H1 (cell line): Measurements from ENCODE around the gene TRIP13. TPM values are rescaled to one million over a fixed set of nuclear protein-coding genes. Genes with fewer than 3 reads are reported as not detected.

ENCODE experiments used
- EP300 ChIP-seq, 2 experiments: IDR thresholded peaks; 1 replicate in 1 of 2; 2 replicates in 1 of 2; pipeline ENCODE4 v1.6.1; 2011 to 2012; ENCODE audit warnings: low read depth in 2 of 2, low read length in 2 of 2, mild to moderate bottlenecking in 2 of 2, borderline replicate concordance in 1 of 2, inconsistent platforms in 1 of 2, moderate library complexity in 1 of 2
- HDAC2 ChIP-seq, 2 experiments: fragments of 300-600 bp in 1 of 2; sonication (generic) in 1 of 2; IDR thresholded peaks; 2 replicates each; pipeline ENCODE4 v1.6.1; 2011 to 2012; ENCODE audit warnings: low read depth in 2 of 2, low read length in 2 of 2, mild to moderate bottlenecking in 2 of 2, moderate library complexity in 2 of 2, borderline replicate concordance in 1 of 2, inconsistent platforms in 1 of 2
- KDM1A ChIP-seq: fragments of 200-600, 300-600 bp; sonication (generic); IDR thresholded peaks from 2 replicates; pipeline ENCODE4 v1.7.1; 2016; ENCODE audit warnings: mild to moderate bottlenecking, low read length, borderline replicate concordance
- SAP30 ChIP-seq: fragments of 300-600 bp; sonication (generic); IDR thresholded peaks from 2 replicates; pipeline ENCODE4 v1.7.1; 2012; ENCODE audit warnings: low read length, moderate library complexity, mild to moderate bottlenecking, inconsistent platforms; ENCODE audit not compliant: insufficient read depth, insufficient replicate concordance
- SP2 ChIP-seq: IDR thresholded peaks from 2 replicates; pipeline ENCODE4 v1.6.1; 2012; ENCODE audit warnings: mild to moderate bottlenecking, low read length, inconsistent platforms
- SUZ12 ChIP-seq: fragments of 200-600 bp; sonication (generic); IDR thresholded peaks from 2 replicates; pipeline ENCODE4 v1.6.1; 2012; ENCODE audit warnings: mild to moderate bottlenecking, inconsistent platforms, low read length, moderate library complexity, mixed read lengths
- polyA plus RNA-seq, 7 experiments: library from polyadenylated mRNA; depleted of rRNA in 3 of 7; stranded (reverse) in 5 of 7; unstranded in 2 of 7; fragments of >200 nt in 5 of 7; fragments of 200-250 nt in 2 of 7; gene quantifications; 1 replicate in 5 of 7; 2 replicates in 1 of 7; 4 replicates in 1 of 7; pipeline versions ENCODE4 v1.2.1 to v1.2.3, GENCODE V29; 2011 to 2013; ENCODE audit warnings: missing spikeins in 2 of 7, mixed read lengths in 2 of 7
- total RNA-seq: library from RNA; stranded (reverse); fragmentation: NEBNext Ultra II Directional; extraction: Animal tissue kit (Norgen Biotek cat#: 25700); gene quantifications from 2 replicates; pipeline ENCODE4 v1.2.1, GENCODE V29; 2021
- TF ChIP-seq, protein P1 (sequence below): fragments of 300-600 bp; sonication (generic); IDR thresholded peaks from 2 replicates; pipeline ENCODE4 v1.7.1; 2012; ENCODE audit warnings: low read length, moderate library complexity, mild to moderate bottlenecking, inconsistent platforms; ENCODE audit not compliant: insufficient replicate concordance
- TF ChIP-seq, protein P2 (sequence below): IDR thresholded peaks from 2 replicates; pipeline ENCODE4 v1.6.1; 2012; ENCODE audit warnings: low read length, inconsistent platforms

Gene TRIP13
- total and polyA plus RNA-seq, 2 of the 8 experiments (the other 6 are each of a cell fraction or from before 2014, with no cell fraction given): 20.0 to 39.2 TPM

DNA sequence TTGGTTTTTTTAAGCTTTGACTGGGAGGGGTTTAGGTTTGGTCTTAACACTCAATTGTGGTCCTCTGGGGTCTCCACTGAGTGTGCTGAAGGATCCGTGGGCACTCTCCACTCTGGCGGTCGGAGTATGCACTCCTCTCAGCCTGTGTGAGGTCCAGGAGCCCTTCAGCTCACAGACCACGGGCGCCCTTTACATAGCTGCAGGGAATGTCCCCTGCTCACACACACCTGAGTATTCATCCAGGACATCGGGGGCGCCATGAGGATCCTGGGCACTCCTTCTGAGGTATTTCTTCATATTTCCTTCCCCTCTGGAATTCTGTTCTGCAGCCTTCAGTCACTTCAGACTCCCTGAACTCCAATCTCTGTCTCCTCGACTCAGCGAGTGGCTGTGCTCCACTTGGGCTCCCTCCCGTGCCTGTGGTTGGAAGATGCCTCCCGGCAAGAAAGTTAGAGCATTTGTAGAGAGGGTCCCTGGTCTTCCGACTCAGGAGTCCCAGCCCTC lies 12.5 kb downstream of the TRIP13 start (continued):
- TF ChIP-seq, protein P1, sequence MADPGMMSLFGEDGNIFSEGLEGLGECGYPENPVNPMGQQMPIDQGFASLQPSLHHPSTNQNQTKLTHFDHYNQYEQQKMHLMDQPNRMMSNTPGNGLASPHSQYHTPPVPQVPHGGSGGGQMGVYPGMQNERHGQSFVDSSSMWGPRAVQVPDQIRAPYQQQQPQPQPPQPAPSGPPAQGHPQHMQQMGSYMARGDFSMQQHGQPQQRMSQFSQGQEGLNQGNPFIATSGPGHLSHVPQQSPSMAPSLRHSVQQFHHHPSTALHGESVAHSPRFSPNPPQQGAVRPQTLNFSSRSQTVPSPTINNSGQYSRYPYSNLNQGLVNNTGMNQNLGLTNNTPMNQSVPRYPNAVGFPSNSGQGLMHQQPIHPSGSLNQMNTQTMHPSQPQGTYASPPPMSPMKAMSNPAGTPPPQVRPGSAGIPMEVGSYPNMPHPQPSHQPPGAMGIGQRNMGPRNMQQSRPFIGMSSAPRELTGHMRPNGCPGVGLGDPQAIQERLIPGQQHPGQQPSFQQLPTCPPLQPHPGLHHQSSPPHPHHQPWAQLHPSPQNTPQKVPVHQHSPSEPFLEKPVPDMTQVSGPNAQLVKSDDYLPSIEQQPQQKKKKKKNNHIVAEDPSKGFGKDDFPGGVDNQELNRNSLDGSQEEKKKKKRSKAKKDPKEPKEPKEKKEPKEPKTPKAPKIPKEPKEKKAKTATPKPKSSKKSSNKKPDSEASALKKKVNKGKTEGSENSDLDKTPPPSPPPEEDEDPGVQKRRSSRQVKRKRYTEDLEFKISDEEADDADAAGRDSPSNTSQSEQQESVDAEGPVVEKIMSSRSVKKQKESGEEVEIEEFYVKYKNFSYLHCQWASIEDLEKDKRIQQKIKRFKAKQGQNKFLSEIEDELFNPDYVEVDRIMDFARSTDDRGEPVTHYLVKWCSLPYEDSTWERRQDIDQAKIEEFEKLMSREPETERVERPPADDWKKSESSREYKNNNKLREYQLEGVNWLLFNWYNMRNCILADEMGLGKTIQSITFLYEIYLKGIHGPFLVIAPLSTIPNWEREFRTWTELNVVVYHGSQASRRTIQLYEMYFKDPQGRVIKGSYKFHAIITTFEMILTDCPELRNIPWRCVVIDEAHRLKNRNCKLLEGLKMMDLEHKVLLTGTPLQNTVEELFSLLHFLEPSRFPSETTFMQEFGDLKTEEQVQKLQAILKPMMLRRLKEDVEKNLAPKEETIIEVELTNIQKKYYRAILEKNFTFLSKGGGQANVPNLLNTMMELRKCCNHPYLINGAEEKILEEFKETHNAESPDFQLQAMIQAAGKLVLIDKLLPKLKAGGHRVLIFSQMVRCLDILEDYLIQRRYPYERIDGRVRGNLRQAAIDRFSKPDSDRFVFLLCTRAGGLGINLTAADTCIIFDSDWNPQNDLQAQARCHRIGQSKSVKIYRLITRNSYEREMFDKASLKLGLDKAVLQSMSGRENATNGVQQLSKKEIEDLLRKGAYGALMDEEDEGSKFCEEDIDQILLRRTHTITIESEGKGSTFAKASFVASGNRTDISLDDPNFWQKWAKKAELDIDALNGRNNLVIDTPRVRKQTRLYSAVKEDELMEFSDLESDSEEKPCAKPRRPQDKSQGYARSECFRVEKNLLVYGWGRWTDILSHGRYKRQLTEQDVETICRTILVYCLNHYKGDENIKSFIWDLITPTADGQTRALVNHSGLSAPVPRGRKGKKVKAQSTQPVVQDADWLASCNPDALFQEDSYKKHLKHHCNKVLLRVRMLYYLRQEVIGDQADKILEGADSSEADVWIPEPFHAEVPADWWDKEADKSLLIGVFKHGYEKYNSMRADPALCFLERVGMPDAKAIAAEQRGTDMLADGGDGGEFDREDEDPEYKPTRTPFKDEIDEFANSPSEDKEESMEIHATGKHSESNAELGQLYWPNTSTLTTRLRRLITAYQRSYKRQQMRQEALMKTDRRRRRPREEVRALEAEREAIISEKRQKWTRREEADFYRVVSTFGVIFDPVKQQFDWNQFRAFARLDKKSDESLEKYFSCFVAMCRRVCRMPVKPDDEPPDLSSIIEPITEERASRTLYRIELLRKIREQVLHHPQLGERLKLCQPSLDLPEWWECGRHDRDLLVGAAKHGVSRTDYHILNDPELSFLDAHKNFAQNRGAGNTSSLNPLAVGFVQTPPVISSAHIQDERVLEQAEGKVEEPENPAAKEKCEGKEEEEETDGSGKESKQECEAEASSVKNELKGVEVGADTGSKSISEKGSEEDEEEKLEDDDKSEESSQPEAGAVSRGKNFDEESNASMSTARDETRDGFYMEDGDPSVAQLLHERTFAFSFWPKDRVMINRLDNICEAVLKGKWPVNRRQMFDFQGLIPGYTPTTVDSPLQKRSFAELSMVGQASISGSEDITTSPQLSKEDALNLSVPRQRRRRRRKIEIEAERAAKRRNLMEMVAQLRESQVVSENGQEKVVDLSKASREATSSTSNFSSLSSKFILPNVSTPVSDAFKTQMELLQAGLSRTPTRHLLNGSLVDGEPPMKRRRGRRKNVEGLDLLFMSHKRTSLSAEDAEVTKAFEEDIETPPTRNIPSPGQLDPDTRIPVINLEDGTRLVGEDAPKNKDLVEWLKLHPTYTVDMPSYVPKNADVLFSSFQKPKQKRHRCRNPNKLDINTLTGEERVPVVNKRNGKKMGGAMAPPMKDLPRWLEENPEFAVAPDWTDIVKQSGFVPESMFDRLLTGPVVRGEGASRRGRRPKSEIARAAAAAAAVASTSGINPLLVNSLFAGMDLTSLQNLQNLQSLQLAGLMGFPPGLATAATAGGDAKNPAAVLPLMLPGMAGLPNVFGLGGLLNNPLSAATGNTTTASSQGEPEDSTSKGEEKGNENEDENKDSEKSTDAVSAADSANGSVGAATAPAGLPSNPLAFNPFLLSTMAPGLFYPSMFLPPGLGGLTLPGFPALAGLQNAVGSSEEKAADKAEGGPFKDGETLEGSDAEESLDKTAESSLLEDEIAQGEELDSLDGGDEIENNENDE: no peak
- TF ChIP-seq HDAC2 (IDR thresholded peaks at IDR 0.05; ENCODE audit: borderline replicate concordance in 1 of 2, low read depth in 2 of 2, low read length in 2 of 2) (no peak), SP2 (no peak), SAP30 (no peak), SUZ12 (no peak), KDM1A (no peak), EP300 (IDR thresholded peaks at IDR 0.05; ENCODE audit: borderline replicate concordance in 1 of 2, low read depth in 2 of 2, low read length in 2 of 2) (no peak)
- TF ChIP-seq, protein P2, sequence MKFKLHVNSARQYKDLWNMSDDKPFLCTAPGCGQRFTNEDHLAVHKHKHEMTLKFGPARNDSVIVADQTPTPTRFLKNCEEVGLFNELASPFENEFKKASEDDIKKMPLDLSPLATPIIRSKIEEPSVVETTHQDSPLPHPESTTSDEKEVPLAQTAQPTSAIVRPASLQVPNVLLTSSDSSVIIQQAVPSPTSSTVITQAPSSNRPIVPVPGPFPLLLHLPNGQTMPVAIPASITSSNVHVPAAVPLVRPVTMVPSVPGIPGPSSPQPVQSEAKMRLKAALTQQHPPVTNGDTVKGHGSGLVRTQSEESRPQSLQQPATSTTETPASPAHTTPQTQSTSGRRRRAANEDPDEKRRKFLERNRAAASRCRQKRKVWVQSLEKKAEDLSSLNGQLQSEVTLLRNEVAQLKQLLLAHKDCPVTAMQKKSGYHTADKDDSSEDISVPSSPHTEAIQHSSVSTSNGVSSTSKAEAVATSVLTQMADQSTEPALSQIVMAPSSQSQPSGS: no peak
